Muscle layer of colon (tissue), 2 donors: ENCODE results near the gene FGF12.

Experiments
- H3K27ac ChIP-seq: one replicate; pipeline ENCODE4 v1.7.0; 2013; ENCODE audit warnings: low read depth, mild to moderate bottlenecking, low read length, moderate library complexity
- H3K27me3 ChIP-seq, 2 donors: one replicate each; pipeline ENCODE4 v1.7.0; 2013; ENCODE audit warnings: low read length in 2 of 2, mild to moderate bottlenecking in 2 of 2; ENCODE audit not compliant: insufficient read depth in 2 of 2, control insufficient read depth in 1 of 2
- H3K36me3 ChIP-seq: one replicate; pipeline ENCODE4 v1.7.0; 2013; ENCODE audit warnings: mild to moderate bottlenecking, low read length; ENCODE audit not compliant: insufficient read depth
- H3K4me1 ChIP-seq: one replicate; pipeline ENCODE4 v1.7.0; 2013; ENCODE audit warnings: mild to moderate bottlenecking, low read length; ENCODE audit not compliant: insufficient read depth
- H3K4me3 ChIP-seq, 2 donors: one replicate each; pipeline ENCODE4 v1.7.0; 2013; ENCODE audit warnings: low read length in 2 of 2, low read depth in 1 of 2, mild to moderate bottlenecking in 1 of 2, moderate library complexity in 1 of 2
- H3K9ac ChIP-seq: one replicate; pipeline ENCODE4 v1.7.0; 2013; ENCODE audit warnings: low read length
- H3K9me3 ChIP-seq: one replicate; pipeline ENCODE4 v1.7.0; 2013; ENCODE audit warnings: mild to moderate bottlenecking, low read length
- donor health status: abdominal sarcoma.
- donor health status: Adenocarcinoma of cecum.

FGF12 gene

DNA sequence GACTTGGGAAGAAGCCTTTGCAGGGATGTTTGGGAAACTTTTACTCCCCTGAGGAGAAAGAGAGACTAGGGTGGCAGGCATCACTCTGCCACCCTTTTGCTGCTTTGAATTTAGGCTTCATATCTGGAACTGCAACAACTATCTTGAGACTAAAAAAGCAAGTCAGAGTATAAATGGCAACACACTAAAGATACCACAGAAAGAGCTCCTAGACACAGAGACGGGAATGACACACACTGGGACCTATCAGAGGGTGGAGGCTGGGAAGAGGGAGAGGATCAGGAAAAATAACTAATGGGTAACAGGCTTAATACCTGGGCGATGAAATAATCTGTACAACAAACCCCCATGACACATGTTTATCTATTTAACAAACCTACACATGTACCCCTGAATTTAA, 237.8 kb downstream of the FGF12 start:
- H3K36me3 ChIP-seq, result no peaks in the 10 kb centered on the region
- H3K4me3 ChIP-seq, result no peak overlapping the region

GRCh38 chr3:192487033-192487432, 240.3 kb downstream of the FGF12 start:
- Histone ChIP-seq H3K27me3 (no peaks in the 10 kb centered on the region), H3K36me3 (no peaks in the 10 kb centered on the region), H3K4me1 (peaks cover 4% of the 10 kb centered on the region), H3K27ac (no peak overlapping the region), H3K9me3 (no peaks in the 10 kb centered on the region), H3K4me3 (no peak overlapping the region), H3K9ac (no peak overlapping the region)

More for the DNA sequence above, 237.8 kb downstream of the FGF12 start:
- H3K27me3 ChIP-seq, result no peaks in the 10 kb centered on the region
- no peak overlapping the region for H3K27ac ChIP-seq
- no peaks in the 10 kb centered on the region for H3K9me3 ChIP-seq
- no peak overlapping the region for H3K9ac ChIP-seq
- no peaks in the 10 kb centered on the region for H3K4me1 ChIP-seq

GRCh38 chr3:192482809-192483208, 244.5 kb downstream of the FGF12 start:
- Histone ChIP-seq H3K4me1 (peaks cover 4% of the 10 kb centered on the region), H3K4me3 (no peak overlapping the region)

GRCh38 chr3:192482391-192482790, 244.9 kb downstream of the FGF12 start:
- Histone ChIP-seq H3K4me3 (no peak overlapping the region), H3K27ac (no peak overlapping the region), H3K27me3 (no peaks in the 10 kb centered on the region), H3K36me3 (no peaks in the 10 kb centered on the region), H3K4me1 (peaks cover 4% of the 10 kb centered on the region), H3K9me3 (no peaks in the 10 kb centered on the region), H3K9ac (no peak overlapping the region)

More at GRCh38 chr3:192482809-192483208, 244.5 kb downstream of the FGF12 start:
- Histone ChIP-seq H3K9ac (no peak overlapping the region), H3K36me3 (no peaks in the 10 kb centered on the region), H3K27ac (no peak overlapping the region), H3K9me3 (no peaks in the 10 kb centered on the region), H3K27me3 (no peaks in the 10 kb centered on the region)

- Histone ChIP-seq H3K9me3 (no peaks in the 10 kb centered on the region), H3K27ac (no peak overlapping the region), H3K27me3 (no peaks in the 10 kb centered on the region), H3K4me1 (peaks cover 4% of the 10 kb centered on the region), H3K36me3 (no peaks in the 10 kb centered on the region), H3K4me3 (no peak overlapping the region), H3K9ac (no peak overlapping the region)
These were observed 245.7 kb downstream of the FGF12 start for GRCh38 chr3:192481638-192482037.

DNA sequence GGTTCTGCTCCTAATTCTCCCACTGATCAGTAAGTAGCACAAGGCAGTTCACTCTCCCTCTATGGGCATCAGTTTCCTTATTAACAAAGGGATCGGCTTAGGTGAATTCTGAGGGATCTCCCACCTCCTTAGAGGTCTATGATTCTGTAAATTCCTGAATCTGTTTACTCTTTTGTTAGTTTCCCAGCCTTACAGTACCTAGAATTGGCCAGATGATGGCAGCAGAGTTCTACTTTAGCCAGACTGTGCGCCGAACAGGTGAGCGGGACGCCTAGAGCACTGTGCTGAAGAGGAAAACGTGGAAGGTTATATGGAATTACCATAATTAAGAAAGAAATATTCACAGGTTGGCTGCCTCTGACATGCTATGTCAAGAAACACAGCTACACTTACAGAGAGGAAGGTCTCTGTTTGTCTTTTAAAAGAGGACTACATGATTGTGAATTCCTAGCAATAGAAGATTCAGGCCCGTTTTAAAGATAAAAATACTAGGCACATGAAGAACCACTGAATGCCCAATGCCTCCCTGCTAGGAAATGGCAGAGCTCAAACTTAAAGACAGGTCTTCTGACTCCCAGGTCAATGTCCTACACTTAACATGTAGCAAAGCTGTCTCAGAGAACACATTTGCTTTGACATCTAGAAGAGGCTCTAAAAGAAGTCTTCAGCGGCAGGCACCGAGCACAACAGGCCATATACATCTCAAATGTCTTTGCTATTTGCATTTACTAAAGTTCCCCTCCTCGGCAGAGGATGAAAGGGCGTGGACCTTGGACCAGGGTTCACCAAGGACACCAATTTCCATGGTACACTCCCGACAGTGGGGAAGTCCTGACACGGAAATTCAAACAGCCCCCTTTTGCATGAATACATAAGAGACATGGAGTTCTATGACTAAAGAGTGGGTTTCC, 259.9 kb downstream of the FGF12 start:
- no peak overlapping the region for H3K4me3 ChIP-seq
- no peak overlapping the region for H3K9ac ChIP-seq
- no peaks in the 10 kb centered on the region for H3K4me1 ChIP-seq
- no peaks in the 10 kb centered on the region for H3K36me3 ChIP-seq
- no peak overlapping the region for H3K27ac ChIP-seq
- no peaks in the 10 kb centered on the region for H3K27me3 ChIP-seq
- no peaks in the 10 kb centered on the region for H3K9me3 ChIP-seq

- Histone ChIP-seq H3K27ac (no peak overlapping the region), H3K9me3 (no peaks in the 10 kb centered on the region), H3K9ac (no peak overlapping the region), H3K4me1 (no peaks in the 10 kb centered on the region), H3K4me3 (no peak overlapping the region), H3K27me3 (peaks cover 0 to 10% of the 10 kb centered on the region in 2 donors), H3K36me3 (no peaks in the 10 kb centered on the region)
These were observed 278.3 kb downstream of the FGF12 start for GRCh38 chr3:192449036-192449435.

GRCh38 chr3:192445770-192446644, 281.3 kb downstream of the FGF12 start:
- H3K9me3 ChIP-seq, result no peaks in the 10 kb centered on the region
- H3K27me3 ChIP-seq, result peaks cover 0 to 10% of the 10 kb centered on the region in 2 donors
- no peak overlapping the region for H3K4me3 ChIP-seq
- no peak overlapping the region for H3K9ac ChIP-seq
- no peaks in the 10 kb centered on the region for H3K36me3 ChIP-seq
- no peak overlapping the region for H3K27ac ChIP-seq
- no peaks in the 10 kb centered on the region for H3K4me1 ChIP-seq

DNA sequence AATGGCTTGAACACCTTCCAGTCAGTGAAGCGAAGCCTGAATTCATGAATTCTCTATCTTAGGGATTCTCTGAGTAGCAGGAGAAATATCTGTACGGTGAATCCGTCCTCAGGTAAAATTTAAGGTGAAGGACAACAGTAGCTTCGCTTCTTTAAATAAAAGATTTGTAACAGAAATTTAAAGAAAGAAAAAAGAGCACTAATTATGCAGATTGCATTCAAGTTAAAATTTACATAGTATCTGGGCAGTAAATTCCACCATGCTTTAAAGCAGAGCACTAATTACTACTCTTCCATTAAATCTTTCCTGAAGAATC, 282.6 kb downstream of the FGF12 start:
- Histone ChIP-seq H3K4me3 (no peak overlapping the region), H3K4me1 (no peaks in the 10 kb centered on the region), H3K36me3 (no peaks in the 10 kb centered on the region), H3K27me3 (peaks cover 0 to 10% of the 10 kb centered on the region in 2 donors), H3K27ac (no peak overlapping the region), H3K9ac (no peak overlapping the region), H3K9me3 (no peaks in the 10 kb centered on the region)

GRCh38 chr3:192444096-192444790, 283.1 kb downstream of the FGF12 start:
- Histone ChIP-seq H3K27me3 (peaks cover 0 to 10% of the 10 kb centered on the region in 2 donors), H3K27ac (no peak overlapping the region), H3K9me3 (no peaks in the 10 kb centered on the region), H3K36me3 (no peaks in the 10 kb centered on the region), H3K4me1 (no peaks in the 10 kb centered on the region), H3K4me3 (no peak overlapping the region), H3K9ac (no peak overlapping the region)

- H3K9me3 ChIP-seq, result no peaks in the 10 kb centered on the region
- no peak overlapping the region for H3K4me3 ChIP-seq
- no peaks in the 10 kb centered on the region for H3K27me3 ChIP-seq
- H3K9ac ChIP-seq, result no peak overlapping the region
- no peaks in the 10 kb centered on the region for H3K36me3 ChIP-seq
- H3K4me1 ChIP-seq, result no peaks in the 10 kb centered on the region
- H3K27ac ChIP-seq, result no peak overlapping the region
These were observed 292.1 kb downstream of the FGF12 start for GRCh38 chr3:192435241-192435640.
